Stomach smooth muscle (tissue), 2 donors: Measurements from ENCODE around the gene SH2D5.
"Not testable (repeated sequence)": the region's sequence is repeated elsewhere in the genome, so short reads cannot be mapped to it uniquely, and the experiment has no call there.

ENCODE experiments used
- H3K27ac ChIP-seq: one replicate; pipeline ENCODE4 v1.7.0; 2013; ENCODE audit warnings: mild to moderate bottlenecking, low read length, inconsistent platforms
- H3K27me3 ChIP-seq, 2 donors: one replicate each; pipeline ENCODE4 v1.7.0; 2013; ENCODE audit warnings: low read length in 2 of 2; ENCODE audit not compliant: insufficient read depth in 2 of 2, control insufficient read depth in 1 of 2
- H3K36me3 ChIP-seq, 2 donors: one replicate each; pipeline ENCODE4 v1.7.0; 2013; ENCODE audit warnings: low read length in 2 of 2; ENCODE audit not compliant: control insufficient read depth in 2 of 2, insufficient read depth in 2 of 2
- H3K4me1 ChIP-seq: one replicate; pipeline ENCODE4 v1.7.0; 2013; ENCODE audit warnings: low read length; ENCODE audit not compliant: control insufficient read depth, insufficient read depth
- H3K4me3 ChIP-seq, 2 donors: one replicate each; pipeline ENCODE4 v1.7.0; 2013; ENCODE audit warnings: low read length in 2 of 2
- H3K9ac ChIP-seq, 2 donors: one replicate each; pipeline ENCODE4 v1.7.0; 2013; ENCODE audit warnings: low read length in 2 of 2, mild to moderate bottlenecking in 1 of 2
- H3K9me3 ChIP-seq, 2 donors: one replicate each; pipeline ENCODE4 v1.7.0; 2013; ENCODE audit warnings: low read length in 2 of 2; ENCODE audit not compliant: control insufficient read depth in 2 of 2
- donor health status: healthy.
- donor health status: Pancreatic carcinoma.

SH2D5 gene

DNA sequence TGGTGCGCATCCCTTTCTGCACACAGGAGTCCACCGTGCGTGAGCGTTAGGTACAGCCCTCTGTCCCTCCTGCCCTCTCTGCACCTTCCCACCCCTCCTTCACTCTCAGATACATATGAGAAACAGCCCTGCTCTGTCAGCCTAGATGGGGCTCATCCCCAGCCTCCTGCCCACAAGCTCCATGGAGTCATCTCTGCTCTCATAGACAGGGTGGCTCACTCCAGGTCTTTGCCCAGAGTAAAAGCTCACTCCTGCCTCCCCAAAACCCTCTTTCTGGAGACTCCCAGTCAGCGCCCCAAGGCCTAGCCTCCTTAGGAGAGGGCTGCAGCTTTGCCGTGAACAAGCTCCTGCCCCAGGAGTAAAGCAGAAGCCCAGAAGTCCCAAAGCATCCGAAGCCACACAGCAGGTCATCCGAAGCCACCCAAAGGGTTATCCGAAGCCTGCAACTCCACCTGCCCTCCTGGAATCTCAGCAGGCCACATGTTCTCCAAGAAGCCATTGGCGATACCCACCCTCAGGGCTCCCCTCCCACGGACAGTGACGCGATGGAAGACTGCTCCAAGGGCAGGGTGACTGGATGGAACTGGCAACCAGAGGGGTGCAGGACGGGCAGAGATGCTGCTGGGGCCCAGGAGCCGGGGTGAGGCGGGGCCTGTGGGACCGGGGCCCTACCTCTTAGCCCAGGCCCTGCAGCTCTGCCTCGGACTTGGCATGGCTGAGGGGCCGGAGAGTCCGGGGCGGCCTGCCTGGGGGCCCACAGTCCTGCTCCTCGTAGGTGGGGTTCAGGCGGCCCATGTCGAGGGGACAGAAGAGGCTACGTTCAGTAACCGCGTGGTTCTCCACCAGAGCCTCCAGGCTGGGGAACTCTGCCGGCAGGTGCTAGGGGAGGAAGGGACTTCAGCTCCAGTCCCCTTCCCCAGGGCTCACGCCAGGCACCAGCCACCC lies 11.1 kb downstream of the SH2D5 start:
- Histone ChIP-seq H3K27ac (no peak overlapping the region), H3K4me3 (no peak overlapping the region), H3K9me3 (no peaks in the 10 kb centered on the region)

DNA sequence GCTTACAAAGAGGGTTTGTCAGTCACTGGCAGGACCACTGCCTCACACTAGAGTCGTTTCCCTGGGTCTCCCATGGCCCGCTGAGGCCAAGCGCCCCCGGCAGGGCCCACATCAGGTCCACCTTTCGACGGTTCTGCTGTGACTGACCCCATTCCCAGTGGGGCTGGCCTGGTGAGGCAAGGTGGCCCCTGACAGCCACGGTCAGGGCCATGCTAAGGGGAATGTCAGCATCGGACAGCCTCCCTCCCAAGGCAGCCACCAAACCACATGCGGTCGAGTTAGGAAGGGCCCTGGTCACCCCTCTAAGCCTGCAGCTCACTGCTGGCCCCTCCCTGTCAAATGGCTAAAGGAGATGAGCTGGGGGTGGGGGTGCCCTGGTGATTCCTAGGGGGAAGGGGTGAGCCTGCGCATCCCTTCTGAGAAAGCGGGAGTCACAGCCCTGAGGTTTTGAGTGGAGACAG lies 11.8 kb downstream of the SH2D5 start:
- Histone ChIP-seq H3K27me3 (peaks cover 9 to 10% of the 10 kb centered on the region in 2 donors), H3K9ac (no peak overlapping the region), H3K36me3 (no peaks in the 10 kb centered on the region), H3K4me1 (peaks cover 11% of the 10 kb centered on the region), H3K9me3 (no peaks in the 10 kb centered on the region), H3K4me3 (no peak overlapping the region), H3K27ac (no peak overlapping the region)

More for the DNA sequence above, 11.1 kb downstream of the SH2D5 start:
- Histone ChIP-seq H3K36me3 (no peaks in the 10 kb centered on the region), H3K27me3 (peaks cover 5 to 8% of the 10 kb centered on the region in 2 donors), H3K4me1 (peaks cover 11% of the 10 kb centered on the region), H3K9ac (no peak overlapping the region)

DNA sequence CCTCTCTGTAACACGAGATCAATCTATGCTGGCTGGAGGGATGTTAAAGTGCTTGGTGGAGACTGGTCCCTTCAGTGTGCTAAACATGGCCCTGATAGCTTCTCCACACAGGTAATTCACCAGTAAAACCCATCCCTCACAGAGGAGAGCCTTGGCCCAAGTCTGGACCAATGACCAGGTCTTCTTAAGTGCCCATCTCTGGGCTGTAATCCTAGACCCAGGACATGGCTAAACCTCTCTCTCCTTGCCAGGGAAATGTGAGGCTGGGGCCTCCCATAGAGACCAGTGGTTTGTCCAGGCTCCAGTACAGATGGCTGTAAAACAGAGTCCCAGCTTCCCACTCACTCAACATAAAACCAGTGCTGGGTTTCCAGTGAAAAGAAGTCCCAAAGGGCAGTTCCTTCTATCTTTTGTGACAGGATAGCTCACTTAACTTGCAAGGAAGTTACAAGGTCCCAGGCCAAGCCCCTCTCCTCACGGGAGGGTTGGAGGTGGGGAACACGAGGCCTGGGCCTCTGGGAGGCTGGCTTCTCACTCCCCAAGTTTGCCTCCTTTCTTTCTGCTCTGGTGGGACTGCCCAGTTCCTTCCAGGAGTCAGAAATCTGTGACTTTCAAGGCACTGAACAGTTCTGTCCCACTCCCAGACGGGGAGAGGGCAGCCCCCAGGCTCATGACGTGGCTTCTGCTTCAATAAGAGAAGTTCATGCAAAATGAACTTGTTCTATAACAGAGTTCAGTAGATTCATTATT lies 12.5 kb downstream of the SH2D5 start:
- no peaks in the 10 kb centered on the region for H3K9me3 ChIP-seq
- no peak overlapping the region for H3K9ac ChIP-seq
- peaks cover 11% of the 10 kb centered on the region for H3K4me1 ChIP-seq
- H3K27me3 ChIP-seq = peaks cover 10 to 14% of the 10 kb centered on the region in 2 donors
- H3K27ac ChIP-seq = no peak overlapping the region
- no peak overlapping the region for H3K4me3 ChIP-seq
- H3K36me3 ChIP-seq = no peaks in the 10 kb centered on the region

DNA sequence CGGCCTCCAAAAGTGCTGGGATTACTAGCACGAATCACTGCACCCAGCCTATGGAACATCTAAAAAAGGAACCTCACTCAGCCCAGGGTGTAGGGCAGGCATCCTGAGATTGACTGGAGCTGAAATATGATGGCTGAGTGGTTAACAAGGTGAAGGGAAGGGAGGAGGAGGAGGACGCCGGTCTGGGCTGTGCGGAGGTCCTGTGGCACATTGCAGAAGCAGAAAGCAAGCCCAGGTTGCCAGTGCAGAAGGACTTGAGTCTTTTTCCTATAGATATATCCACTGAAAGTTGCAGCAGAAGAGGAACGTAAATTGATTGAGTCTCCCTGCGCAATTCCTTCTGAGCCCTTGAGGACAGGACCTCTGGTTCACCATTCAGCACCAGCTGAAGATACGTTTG lies 13.2 kb downstream of the SH2D5 start:
- Histone ChIP-seq H3K36me3 (no peaks in the 10 kb centered on the region), H3K27ac (no peak overlapping the region), H3K4me1 (peaks cover 11% of the 10 kb centered on the region), H3K4me3 (no peak overlapping the region), H3K9ac (no peak overlapping the region), H3K9me3 (no peaks in the 10 kb centered on the region), H3K27me3 (peaks cover 10 to 14% of the 10 kb centered on the region in 2 donors)

DNA sequence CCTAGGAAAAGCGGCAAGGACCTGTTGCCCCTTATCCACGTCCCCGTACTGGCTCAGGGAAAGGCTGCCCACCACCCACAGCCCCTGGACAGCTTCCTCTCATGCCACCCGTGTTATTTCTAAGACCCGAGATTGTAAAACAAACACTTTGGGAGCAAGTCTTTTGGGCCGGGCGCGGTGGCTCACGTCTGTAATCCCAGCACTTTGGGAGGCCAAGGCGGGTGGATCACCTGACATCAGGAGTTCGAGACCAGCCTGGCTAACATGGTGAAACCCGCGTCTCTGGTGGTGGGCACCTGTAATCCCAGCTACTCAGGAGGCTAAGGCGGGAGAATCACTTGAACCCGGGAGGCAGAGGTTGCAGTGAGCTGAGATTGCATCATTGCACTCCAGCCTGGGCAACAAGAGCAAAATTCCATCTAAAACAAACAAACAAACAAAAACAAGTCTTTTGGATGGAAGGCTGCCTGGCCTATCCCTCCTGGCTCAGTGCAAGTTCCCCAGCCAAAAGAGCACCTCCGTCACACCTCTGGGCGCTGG lies 14.1 kb downstream of the SH2D5 start:
- H3K9ac ChIP-seq = not testable (repeated sequence)

DNA sequence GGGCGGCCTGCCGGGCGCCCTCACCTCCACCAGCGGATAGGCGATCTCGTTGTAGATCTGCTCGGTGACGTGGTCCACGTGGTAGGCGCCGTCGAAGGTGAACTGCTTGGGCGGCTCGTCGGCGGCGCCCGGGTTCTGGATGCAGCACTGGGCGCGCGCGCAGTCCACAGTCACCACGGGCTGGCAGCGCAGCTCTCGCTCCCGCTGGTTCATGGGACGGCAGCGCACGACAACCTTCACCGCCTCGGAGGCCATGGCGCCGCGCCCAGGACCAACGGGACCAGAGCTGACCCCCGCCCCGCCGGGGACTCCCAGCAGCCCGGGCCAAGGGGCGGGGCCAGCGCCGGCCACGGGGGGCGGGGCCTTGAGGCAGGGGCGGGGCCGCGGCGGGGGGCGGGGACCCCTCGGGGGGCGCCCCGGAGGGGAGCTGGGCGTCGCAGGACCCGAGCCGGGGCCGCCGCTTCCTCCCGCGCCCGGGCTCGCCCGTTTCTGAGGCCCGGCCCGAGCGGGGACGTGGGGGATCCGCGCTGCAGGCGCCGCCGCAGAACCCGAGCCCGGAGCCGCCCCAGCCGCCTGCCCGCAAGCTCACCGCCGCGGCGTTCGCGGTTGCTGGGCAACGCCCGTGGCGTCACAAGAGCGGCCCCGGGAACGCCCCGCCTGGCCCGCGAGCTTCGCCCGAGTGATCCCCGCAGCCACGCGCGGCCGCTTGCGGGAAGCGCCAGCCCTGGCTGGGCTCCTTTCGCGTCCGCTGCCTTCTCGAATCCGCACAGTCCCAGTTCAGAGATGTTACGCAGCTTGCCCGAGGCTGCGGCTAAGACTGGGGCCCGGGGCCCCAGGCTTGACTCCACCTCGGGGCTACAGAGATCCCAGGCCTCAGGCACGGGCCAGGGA lies 14.8 kb downstream of the SH2D5 start, which contains the start of gene KIF17:
KIF17 (minus strand) TSS at position 556 of the 891 bp plus-strand sequence; CDS start at position 255, 301 bp downstream.
- Histone ChIP-seq H3K9ac (no peak within 1 kb of the TSS), H3K27ac (no peak within 1 kb of the TSS), H3K27me3 (peaks cover 10 to 15% of the 10 kb centered on the region in 2 donors), H3K4me1 (peaks cover 11% of the 10 kb centered on the region), H3K9me3 (no peaks in the 10 kb centered on the region), H3K4me3 (peak within 1 kb of the TSS in 1 of 2 donors; percentile 68), H3K36me3 (no peaks in the 10 kb centered on the region)

More for the DNA sequence above, 14.1 kb downstream of the SH2D5 start:
- Histone ChIP-seq H3K4me1 (peaks cover 11% of the 10 kb centered on the region), H3K4me3 (peak overlapping the region in 1 of 2 donors; percentile 68), H3K27me3 (peaks cover 10 to 15% of the 10 kb centered on the region in 2 donors)
- H3K27ac ChIP-seq, H3K9me3 ChIP-seq, H3K36me3 ChIP-seq: not testable (repeated sequence)

DNA sequence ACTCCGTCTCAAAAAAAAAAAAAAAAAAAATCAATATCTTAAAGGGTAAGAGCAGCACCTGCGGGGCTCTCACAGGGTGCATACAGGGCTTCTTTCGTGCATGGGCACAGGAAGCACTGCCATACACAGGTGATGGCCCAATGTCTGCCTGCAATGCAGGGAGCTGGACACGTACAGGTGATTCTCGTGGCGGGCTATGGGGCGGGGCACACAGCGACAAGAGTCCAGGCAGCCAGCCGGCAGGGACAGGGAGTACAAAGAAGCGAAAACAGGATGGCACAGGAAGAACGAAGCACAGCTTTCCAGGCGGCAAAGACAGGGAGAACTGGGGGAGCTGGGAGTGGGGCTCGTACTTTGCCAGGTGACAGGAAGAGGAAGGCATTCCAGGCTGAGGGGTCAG lies 16.3 kb downstream of the SH2D5 start:
- Histone ChIP-seq H3K4me1 (peaks cover 11% of the 10 kb centered on the region), H3K4me3 (no peak overlapping the region), H3K36me3 (no peaks in the 10 kb centered on the region), H3K9me3 (no peaks in the 10 kb centered on the region), H3K9ac (no peak overlapping the region), H3K27ac (no peak overlapping the region), H3K27me3 (peaks cover 10 to 18% of the 10 kb centered on the region in 2 donors)

DNA sequence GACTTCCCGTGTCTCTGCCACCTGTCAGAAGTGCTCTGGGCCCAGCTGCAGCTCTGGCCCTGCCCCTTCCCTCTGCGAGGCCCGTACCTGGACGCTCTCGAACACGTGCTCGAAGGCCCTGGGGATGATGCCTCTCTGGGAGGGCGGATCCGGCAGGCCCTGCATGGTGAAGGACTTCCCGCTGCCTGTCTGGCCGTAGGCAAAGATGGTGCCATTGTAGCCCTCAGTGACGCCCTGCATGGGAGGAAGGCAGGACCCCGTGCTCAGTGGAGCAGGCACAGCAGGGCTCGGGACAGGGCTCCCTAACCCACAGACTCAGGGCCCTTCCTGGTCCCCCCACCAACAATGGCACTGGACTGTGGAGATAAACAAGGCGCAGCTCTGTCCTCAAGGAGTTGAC lies 17.1 kb downstream of the SH2D5 start:
- Histone ChIP-seq H3K9me3 (no peaks in the 10 kb centered on the region), H3K36me3 (no peaks in the 10 kb centered on the region), H3K9ac (no peak overlapping the region), H3K27ac (no peak overlapping the region), H3K4me3 (no peak overlapping the region), H3K27me3 (peaks cover 10 to 18% of the 10 kb centered on the region in 2 donors), H3K4me1 (peaks cover 11% of the 10 kb centered on the region)

DNA sequence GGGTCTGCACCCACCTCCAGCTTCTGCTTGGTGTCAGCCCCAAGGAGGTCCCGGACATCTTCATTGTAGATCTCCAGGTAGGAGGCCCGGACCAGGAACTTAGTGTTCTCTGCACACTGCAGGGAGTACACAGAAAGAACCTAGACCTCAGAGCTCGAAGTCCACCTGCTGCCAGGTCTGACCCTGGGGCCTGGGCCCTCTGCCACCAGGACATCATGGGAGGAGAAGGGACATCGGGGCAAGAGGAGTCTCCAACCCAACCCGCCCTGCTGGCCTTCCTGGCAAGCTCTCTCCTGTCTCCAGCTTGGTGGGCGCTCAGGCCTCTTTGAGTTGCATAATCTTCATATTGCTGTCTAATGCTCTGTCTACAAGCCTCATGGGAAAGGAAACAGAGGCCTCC lies 19.1 kb downstream of the SH2D5 start:
- Histone ChIP-seq H3K27me3 (peaks cover 10 to 22% of the 10 kb centered on the region in 2 donors), H3K9ac (no peak overlapping the region), H3K27ac (no peak overlapping the region), H3K9me3 (no peaks in the 10 kb centered on the region), H3K4me3 (no peak overlapping the region), H3K4me1 (peaks cover 11% of the 10 kb centered on the region), H3K36me3 (no peaks in the 10 kb centered on the region)

DNA sequence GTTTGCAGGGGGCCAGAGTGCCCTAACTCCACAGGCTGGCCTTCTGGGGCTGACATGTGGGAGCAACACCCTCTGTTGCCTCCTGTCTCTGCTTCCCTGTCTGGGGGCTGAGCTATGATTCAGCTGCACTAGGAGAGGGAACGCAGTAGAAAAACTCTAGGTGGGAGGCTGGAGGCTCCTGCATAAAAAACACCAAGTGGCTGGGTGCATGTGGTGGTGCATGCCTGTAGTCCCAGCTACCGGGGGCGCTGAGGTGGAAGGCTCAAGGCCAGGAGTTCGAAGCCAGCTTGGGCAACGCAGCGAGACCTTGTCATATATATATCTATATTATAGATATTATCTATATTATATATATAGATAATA lies 20.3 kb downstream of the SH2D5 start:
- Histone ChIP-seq H3K27me3 (peaks cover 9 to 22% of the 10 kb centered on the region in 2 donors), H3K36me3 (no peaks in the 10 kb centered on the region), H3K4me3 (no peak overlapping the region), H3K9ac (no peak overlapping the region), H3K4me1 (peaks cover 2% of the 10 kb centered on the region), H3K9me3 (no peaks in the 10 kb centered on the region), H3K27ac (no peak overlapping the region)
